T-helper 1 cell (primary cell): ENCODE results near the gene SUSD3.
A peak's percentile ranks its signal among the peaks of the same experiment; 100 is the strongest.

Source experiments
- DNase-seq, 5 donors: peaks; one replicate each; pipeline ENCODE4 v3.0.0-alpha.2; 2012 to 2020

Gene SUSD3

DNA sequence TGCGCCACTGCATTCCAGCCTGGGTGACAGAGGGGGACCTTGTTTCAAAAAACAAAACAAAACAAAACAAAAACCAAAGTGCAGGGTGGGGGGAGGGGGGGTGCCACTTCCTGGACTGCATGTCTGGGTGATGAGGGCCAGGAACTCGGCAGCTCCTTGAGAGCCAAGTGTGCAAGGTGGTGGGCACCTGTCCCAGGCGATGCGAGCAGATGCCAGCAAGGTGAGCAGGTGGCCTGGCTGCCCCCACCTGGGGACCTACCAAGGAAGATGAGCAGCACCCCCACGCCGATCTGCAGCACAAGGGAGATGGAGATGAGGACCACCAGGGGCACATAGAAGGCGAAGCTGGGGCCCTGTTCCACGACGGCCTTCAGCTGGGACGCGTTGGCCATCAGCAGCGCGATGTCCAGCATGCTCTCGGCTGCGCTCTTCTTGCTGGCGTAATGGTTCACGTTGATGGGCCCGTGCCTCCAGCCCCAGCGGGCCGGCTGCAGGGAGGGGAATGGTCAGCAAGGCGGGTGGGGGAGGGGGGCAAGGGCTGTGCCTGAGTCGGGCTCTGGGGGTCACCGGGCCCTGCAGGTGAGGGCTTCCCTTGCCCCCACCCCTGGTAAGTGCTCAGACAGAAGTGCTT lies 67.8 kb downstream of the SUSD3 start:
- peak in 2 of 5 donors; percentile 7 to 53 for DNase-seq

DNA sequence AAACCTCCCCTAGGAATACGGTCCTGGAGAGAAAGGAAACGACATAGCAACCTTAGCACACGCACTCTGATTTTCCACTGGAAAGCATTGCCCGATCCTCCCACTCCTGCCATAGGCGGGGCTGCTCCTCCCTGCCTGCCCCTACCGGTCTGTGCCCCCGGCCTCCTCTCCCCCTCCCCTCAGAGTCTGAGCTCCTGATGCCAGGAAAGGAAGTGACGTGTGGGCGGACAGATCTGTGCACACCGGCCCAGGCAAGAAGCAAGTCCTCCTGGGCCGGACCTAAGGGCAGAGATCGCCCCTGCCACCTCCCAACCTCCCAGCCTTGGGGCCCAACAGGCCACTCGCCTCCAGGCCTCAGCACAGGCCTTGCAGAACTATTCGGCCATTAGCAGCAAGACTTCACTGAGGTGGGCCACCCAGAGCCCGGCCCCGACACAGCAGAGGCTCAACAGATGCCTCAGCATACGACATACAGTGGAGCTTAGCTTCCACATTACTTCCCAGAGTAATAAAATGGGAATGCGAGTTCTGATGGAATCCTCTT lies 68.4 kb downstream of the SUSD3 start:
- DNase-seq = peak in 1 of 5 donors; percentile 9

DNA sequence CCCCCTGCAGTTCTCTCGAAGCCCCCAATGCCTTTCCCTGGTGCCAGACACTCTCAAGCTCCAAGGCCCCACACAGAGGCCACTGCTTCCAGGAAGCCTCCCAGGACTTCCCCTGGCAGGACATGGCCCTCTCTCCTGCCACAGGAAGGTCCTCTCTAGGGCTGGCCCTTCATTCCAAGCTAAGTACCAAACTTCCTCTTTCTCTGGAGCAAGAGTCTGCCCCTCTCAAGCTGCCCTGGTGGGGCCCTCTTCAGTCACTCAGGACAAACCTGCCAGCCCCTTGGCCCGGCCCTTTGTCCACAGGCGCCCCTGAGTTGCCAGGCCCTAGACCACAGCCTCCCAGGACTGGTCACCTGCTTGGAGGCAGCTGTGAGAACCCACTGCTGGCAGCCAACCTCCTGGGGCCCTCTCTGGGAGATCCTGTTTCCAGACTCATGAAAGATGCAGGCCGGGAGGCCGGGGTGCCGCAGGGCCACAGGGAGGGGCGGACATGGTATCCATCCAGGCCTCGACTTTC lies 69.0 kb downstream of the SUSD3 start:
- DNase-seq = peak in 1 of 5 donors; percentile 6

DNA sequence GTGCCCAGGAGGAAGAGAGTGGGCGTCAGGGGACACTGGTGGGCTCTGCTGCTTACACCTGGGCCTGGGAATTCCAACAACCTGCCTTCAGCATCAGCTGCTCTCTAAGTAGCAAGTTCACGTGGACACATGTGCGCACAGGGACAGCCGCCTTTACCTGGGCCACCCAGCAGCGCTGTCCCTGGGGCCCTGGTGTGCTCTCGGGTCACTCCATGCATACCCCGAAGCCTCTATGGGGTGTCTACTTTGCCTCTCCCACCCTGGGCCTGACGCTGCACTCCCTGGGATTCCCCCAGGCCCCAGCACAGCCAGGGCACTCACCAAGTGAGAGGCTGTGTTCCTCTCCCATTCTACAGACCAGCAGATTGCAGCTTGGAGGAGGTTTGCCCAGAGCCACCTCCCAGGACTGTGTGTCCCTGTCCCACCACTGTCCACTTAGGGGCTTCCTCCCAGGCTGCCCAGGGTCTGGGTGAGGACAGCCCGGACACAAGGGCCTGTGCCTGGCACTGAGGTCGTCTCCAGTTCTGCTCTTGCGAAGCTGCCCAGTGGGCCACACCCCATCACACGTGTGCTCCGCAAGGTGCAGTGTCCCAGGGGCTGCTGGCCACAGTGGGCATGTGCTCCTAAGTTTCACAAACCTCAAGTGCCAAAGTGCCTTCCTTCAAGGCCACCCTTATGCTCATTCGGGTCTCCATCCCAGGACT lies 69.7 kb downstream of the SUSD3 start:
- no peak for DNase-seq

DNA sequence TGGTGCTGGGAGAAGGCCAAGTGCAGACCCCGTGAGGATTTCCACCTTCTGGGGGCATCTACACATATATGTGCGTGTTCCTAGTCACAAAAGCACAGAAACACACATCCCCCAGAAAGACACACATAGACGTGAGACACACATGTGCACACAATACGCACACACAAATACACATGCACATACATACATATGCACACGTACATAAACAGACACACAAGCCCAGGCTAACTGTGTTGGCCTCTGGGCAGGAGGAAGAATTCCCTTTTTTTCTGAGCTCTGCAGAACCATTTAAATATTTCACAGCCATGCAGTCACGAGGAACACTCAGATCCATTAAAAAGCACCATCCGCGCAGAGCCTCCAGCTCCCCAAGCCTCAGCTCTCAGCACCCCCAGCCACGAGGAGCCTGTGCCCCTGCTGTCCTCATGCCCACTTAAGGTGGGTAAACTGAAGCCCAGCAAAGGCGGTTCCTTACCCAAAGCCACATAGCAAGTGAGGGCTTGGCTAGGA lies 70.3 kb downstream of the SUSD3 start:
- no peak for DNase-seq

DNA sequence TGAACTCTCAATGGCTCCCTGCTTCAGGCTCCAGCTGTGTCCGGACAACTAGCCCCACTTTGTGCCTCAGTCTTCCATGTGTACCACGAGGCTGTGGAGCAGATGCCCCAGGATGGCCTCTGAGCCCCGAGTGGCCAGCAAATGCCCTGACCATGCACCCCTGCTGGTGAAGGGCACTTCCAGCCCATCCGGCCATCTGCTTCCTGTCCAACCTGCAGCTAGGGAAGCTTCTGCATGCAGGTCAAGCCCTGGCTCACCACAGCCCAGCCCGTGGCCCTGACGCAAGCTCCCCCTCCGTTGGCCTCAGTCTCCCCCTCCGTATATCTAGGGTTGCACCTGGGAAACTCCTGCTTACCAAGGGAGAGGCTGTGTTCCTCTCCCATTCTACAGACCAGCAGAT lies 70.8 kb downstream of the SUSD3 start:
- DNase-seq = no peak

DNA sequence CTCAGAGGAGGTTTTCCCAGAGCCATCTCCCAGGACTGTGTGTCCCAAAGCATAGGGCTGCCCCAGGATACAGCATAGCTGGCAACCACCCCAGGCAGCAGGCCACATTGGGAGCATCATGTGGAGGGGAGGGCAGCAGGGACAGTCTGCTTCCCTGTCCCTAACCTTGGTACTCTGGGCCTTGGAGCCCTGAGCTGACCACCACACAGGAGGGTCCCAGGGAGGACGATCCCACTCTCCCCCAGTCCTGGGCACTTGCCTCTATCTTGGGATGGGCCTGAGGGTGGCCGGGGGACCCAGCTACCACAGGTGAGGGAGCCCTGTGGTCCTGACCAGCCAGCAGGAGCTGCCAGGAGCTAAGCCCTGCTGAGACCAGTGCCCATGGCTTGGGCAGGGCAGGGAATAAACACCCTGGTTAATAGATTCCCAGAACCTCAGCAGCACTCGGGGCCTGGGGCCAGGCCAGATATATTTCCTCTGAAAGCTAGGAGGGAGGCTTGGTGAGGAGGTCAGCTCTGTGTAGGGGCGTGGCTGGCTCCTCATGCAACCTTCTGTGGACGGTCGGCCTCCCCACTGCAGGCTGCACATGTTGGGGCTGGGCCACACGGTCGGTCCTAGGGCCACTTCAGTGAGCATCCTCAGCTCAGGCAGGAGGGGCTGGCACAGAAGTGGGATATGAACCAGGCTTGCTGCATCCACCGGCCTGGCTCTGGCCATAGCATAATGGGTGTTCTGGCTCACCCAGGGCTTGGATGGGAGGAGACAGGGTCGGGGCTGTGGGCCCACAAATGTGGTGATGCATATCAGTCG lies 71.4 kb downstream of the SUSD3 start:
- no peak for DNase-seq

DNA sequence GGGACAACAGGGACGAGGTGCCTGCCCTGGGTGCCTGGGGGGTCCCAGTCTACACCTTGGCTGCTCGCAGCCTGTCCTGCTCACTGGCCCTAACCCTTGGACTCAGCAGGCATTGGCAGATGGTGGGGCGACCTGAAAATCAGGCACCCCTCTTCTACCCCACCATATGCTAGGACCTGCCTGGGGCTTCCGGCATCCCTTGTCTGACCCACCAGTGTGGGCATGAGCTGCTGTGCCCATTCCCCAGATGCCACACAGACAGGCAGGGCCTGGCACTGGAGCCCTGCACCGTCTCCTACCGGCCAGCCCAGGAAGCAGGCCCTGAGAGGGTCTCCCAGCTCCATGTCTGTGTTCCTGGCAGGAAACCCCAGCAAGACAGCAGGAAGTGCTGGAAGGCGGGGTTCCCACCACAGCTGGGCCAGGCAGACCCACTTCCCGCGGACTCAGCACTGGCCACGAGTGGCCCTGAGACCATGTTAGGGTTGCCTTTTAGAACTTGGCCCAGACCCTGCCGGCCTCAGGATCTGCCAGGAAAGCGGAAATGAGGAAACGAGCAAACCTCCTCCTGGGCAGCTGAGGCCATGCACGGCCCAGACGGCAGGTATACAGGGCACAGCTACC lies 72.5 kb downstream of the SUSD3 start:
- DNase-seq = no peak

DNA sequence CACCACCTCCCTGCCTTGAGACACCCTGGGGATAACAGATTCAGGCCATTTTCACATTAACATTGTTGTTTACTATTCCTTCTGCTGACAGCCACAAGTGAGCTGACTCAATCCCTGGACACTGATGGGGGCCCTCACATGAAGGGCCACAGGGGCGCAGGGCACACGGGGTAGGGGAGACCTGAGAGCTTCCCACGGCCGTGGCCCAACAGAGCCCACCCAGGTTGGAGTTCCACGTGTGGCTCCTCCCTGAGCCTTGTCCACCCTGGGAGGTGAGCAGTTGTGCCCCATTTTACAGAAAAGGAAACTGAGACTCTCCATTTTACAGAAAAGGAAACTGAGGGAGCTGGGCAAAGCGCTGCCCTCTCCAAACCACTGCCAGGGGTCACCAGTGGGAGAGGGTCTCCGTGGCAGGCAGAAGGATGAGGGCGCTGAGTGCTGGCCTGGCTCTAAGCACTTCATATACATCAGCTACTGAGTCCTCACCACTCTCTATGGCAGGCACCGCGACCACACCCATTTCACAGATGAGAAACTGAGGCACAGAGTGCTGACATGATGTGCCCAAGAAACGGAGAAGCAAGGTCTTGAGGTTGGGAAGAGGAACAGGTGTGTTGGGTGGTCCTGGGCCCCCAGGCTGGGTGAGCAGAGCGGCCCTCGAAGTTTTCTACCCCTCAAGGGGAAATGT lies 73.2 kb downstream of the SUSD3 start:
- no peak for DNase-seq

DNA sequence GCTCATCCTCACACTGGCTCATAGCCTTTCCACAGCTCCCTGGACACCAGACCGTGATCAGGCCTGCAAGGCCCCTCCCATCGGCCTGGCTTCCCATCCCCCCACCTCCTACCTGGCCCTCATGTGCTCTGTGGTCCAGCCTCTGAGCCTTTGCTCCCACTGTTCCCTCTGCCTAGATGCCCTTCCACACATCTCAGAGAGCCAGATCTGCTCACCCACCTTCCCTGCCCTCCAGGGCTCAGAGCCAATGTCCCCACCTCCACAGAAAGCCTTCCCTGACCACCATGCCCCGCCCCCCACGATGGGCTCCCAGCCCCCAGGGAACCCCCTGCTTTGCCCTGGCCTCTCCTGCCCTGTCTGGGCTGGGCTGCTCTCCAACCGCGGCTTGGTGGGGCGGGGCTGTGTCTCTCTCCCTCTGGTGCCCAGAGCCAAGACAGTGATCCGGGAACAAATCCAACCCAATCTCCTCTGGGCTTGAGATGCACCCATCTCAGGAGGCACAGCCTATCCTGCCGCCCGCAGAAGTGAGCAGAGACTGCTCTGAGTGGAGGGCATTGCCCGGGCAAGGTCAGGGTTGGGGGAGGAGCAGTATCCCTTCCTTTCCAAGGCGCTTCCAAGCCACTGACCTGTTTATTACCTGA lies 73.9 kb downstream of the SUSD3 start:
- DNase-seq = no peak

DNA sequence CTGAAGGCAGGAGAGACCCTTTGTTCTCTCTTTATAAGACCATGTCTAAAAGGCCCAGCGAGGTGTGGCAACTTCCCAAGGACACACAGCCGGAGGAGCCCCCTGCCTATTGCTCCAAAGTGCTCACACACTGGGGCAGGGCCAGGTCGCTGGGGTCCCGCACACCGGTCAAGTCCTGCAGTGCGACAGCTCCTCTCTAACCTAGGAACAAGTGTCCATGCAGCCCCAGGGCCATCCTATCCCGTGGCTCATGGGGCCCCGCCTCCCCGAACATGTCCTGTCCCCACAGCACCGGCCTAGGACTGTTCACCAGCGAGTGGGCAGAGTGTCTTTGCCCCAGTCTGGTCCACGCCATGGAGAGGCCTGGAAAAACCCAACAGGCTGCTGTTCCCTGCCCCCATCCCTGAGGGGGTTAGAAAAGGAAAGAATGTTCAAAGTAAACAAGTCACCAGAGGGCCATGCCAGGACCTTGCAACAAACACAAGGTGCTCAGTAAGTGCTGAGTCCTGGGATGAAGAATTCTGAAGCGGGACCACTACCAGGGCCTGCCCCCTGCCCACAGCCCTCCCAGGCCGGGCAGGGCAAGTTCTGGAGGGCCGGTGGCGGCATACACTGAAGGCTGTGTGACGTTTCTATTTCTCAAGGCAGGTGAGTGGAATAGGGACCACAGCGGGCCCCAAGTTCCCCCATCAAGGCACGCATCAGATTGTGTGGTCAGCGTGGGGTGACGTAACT lies 74.6 kb downstream of the SUSD3 start:
- DNase-seq = peak in 2 of 5 donors; percentile 46 to 50

DNA sequence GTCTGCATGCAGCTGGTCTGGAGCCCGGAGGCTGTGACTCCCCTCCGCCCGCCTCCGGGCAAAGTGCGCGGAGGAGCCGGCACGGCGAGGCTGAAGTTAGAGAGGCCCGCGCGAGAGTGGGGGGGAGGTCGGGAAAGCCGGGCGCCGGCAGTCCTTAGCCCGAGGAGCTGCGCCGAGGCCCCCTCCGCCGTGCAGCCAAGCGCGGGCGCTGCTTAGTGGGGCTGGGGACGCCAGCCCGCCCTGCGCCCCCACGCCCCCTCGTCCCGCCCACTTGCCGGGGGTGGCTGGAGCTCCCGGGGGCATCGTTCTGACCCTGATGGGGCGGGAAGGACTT lies 75.1 kb downstream of the SUSD3 start:
- peak in 2 of 5 donors; percentile 38 to 51 for DNase-seq

DNA sequence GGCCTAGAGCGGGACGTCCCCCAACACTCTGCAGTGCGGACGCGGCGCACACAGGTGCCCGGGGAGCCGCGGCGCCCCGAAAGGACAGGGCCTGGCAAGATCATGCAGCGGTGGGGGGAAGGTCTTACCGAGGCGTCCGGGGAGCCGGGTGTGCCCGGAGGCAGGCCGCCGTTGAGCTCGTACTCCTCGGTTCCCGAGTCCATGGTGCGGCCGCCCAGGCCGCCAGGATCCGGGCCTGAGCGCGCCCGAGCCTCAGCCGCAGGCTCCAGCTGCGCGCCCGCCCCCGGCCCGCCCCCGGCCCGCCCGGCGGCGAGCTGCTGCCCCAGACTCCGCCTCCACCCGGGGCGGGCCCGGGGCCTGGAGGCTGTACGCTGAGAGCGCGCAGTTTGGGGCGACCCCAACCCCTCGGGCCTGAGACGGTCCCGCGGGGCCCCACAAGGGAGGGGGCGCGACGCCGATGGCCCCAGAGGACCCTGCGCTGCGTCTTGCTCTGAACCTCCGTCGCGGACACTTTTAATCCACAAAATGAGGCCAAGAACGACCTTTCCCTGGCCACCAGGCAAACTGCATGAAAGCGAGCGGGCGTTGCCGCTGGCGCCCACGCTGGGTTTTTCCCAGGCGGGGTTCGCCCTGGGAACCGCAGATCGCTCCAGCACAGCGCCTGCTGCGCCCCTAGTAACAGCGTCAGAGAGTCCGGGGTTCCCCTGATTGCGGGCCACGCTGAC lies 75.7 kb downstream of the SUSD3 start, which contains the start of gene NINJ1:
NINJ1 (minus strand) TSS at position 237 of the 725 bp plus-strand sequence; CDS start at position 203, 34 bp downstream.
- DNase-seq = peak; percentile 79 to 85 (median 81)
